ENCODE data around the gene UBL7. TPM values are rescaled to one million over a fixed set of nuclear protein-coding genes. Genes with fewer than 3 reads are reported as not detected.

Gene UBL7
- total RNA-seq, 1 donor from 2014 or later, result 23.8 TPM

Other genes with a start within 250 kb of the UBL7 start
- gene CCDC33, start 224.8 kb downstream of the UBL7 start, total RNA-seq (ENCODE audit: insufficient read depth, low replicate concordance), result 3.4 TPM
- gene CYP11A1, start 93.5 kb downstream of the UBL7 start, total RNA-seq (ENCODE audit: insufficient read depth, low replicate concordance), result 2.6 TPM
- 23.1 TPM for gene SEMA7A, start 27.2 kb downstream of the UBL7 start, total RNA-seq (ENCODE audit: insufficient read depth, low replicate concordance)
- 12.5 TPM for gene ARID3B, start 80.1 kb upstream of the UBL7 start, total RNA-seq (ENCODE audit: insufficient read depth, low replicate concordance)
- gene CLK3, start 154.7 kb upstream of the UBL7 start, total RNA-seq (ENCODE audit: insufficient read depth, low replicate concordance), result 55.1 TPM
- 22.1 TPM for gene EDC3, start 234.9 kb upstream of the UBL7 start, total RNA-seq (ENCODE audit: insufficient read depth, low replicate concordance)

Data from umbilical cord (tissue), 1 donor.